NB4 (cell line): ENCODE results near the gene CDH23.

Experiments used
- MYC ChIP-seq: IDR thresholded peaks from 2 replicates; pipeline ENCODE4 v1.6.1; 2011; ENCODE audit warnings: low read depth, low read length
- POLR2A ChIP-seq: IDR thresholded peaks from 2 replicates; pipeline ENCODE4 v1.6.1; 2011; ENCODE audit warnings: mild to moderate bottlenecking; ENCODE audit not compliant: insufficient read length; ENCODE audit errors: extremely low read depth
- TF ChIP-seq, protein P1 (sequence below): IDR thresholded peaks from one replicate; pipeline ENCODE4 v1.5.1; 2012; ENCODE audit warnings: low read depth, low read length
- TF ChIP-seq, protein P2 (sequence below): IDR thresholded peaks from 2 replicates; pipeline ENCODE4 v1.6.1; 2011; ENCODE audit warnings: low read depth, low read length

DNA sequence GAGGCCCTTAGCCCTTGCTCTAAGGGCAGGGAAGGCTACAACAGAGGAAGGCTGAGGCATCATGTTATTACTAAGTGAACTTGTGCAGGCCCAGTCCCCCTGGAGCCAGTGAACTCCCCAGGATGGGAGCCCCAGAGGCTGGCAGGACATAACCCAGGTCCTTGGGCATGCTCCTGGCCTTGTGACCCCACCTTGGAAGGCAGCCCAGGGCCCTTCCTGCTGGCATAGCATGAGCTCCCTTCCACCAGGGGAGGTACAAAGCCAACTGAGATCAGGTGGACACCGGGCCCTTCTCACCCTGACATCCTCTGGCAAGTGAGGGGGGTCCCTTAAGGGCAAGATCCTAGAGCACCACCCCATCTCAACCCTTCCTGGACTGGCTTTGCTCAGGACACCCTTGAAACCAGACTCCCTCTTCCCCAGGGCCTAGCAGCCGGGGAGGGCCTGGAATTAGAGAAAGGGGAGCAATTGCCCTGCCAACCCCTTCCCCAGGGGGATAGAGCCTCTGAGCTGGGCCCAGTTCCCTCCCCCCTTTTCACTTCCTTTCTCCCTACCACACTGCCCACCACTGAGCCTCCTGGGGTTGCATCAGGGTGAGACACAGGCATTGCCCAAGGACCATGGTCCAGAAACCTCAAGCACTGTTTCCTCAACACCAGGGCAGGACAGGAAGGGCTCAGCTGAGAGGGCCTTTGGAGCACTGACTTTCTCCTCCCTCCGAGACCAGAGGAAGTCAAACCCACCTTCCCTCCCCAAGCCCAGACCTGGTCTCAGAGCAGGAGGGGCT, 378.4 kb downstream of the CDH23 start:
- TF ChIP-seq, protein P1, sequence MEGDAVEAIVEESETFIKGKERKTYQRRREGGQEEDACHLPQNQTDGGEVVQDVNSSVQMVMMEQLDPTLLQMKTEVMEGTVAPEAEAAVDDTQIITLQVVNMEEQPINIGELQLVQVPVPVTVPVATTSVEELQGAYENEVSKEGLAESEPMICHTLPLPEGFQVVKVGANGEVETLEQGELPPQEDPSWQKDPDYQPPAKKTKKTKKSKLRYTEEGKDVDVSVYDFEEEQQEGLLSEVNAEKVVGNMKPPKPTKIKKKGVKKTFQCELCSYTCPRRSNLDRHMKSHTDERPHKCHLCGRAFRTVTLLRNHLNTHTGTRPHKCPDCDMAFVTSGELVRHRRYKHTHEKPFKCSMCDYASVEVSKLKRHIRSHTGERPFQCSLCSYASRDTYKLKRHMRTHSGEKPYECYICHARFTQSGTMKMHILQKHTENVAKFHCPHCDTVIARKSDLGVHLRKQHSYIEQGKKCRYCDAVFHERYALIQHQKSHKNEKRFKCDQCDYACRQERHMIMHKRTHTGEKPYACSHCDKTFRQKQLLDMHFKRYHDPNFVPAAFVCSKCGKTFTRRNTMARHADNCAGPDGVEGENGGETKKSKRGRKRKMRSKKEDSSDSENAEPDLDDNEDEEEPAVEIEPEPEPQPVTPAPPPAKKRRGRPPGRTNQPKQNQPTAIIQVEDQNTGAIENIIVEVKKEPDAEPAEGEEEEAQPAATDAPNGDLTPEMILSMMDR = no peak
- TF ChIP-seq POLR2A = no peak
- 0 out of 2 replicates have a peak, but pooled peaks have one; percentile 38 for TF ChIP-seq MYC
- TF ChIP-seq, protein P2, sequence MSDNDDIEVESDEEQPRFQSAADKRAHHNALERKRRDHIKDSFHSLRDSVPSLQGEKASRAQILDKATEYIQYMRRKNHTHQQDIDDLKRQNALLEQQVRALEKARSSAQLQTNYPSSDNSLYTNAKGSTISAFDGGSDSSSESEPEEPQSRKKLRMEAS = peak; percentile 21; the same call in 1 of the 2 replicates
